SU-DHL-6 (cell line): ENCODE measurements around the gene NCOA5.

Experiments
- CTCF ChIP-seq: fragments of 200-600 bp; sonication (generic); IDR thresholded peaks from one replicate; pipeline ENCODE4 v1.5.1; 2017; ENCODE audit warnings: antibody characterized with exemption, mild to moderate bottlenecking, low read length, moderate library complexity; ENCODE audit not compliant: insufficient read depth, poor library complexity, severe bottlenecking
- EZH2phosphoT487 ChIP-seq: fragments of 200-600 bp; sonication (generic), shearing (Covaris generic); conservative IDR thresholded peaks from 2 replicates; pipeline ENCODE4 v1.6.1; 2018; ENCODE audit warnings: mild to moderate bottlenecking, antibody characterized with exemption, low read length, moderate library complexity, mixed read lengths

- no peak for TF ChIP-seq CTCF
- no peak for TF ChIP-seq EZH2phosphoT487
Observed at GRCh38 chr20:46060301-46060881, 29.4 kb downstream of the NCOA5 start.
